Body of pancreas (tissue), 4 donors: ENCODE results near the gene CLMN. TPM values are rescaled to one million over a fixed set of nuclear protein-coding genes. Genes with fewer than 3 reads are reported as not detected.

Experiments used
- ATAC-seq: fragments of 150-250 bp; one replicate; pipeline ENCODE4 v1.9.1; 2016
- DNase-seq, 4 donors: peaks; one replicate each; pipeline ENCODE4 v3.0.0-alpha.2; 2019
- H3K27ac ChIP-seq, 4 donors: fragments of 200-600 bp; sonication (generic); 1 replicate in 3 of 4; 2 replicates in 1 of 4; pipeline versions ENCODE4 v1.5.1 to v1.6.1; 2016 to 2019; ENCODE audit warnings: mild to moderate bottlenecking in 1 of 4, mixed read lengths in 1 of 4, moderate library complexity in 1 of 4
- H3K27me3 ChIP-seq, 2 donors: fragments of 200-600 bp; sonication (generic); one replicate each; pipeline ENCODE4 v1.6.0; 2016; ENCODE audit warnings: mild to moderate bottlenecking in 1 of 2
- H3K36me3 ChIP-seq, 2 donors: fragments of 200-600 bp; sonication (generic); replicated peaks in 1 of 2; 2 replicates each; pipeline ENCODE4 v1.5.1; 2016; ENCODE audit warnings: low read depth in 2 of 2; ENCODE audit not compliant: insufficient read depth in 1 of 2
- H3K4me1 ChIP-seq: fragments of 200-600 bp; sonication (generic); one replicate; pipeline ENCODE4 v1.6.0; 2016
- H3K4me3 ChIP-seq, 2 donors: fragments of 200-600 bp; sonication (generic); 1 replicate in 1 of 2; 2 replicates in 1 of 2; pipeline ENCODE4 v1.5.1; 2016 to 2019
- H3K9me3 ChIP-seq, 3 donors: fragments of 200-600 bp; sonication (generic); 1 replicate in 2 of 3; 2 replicates in 1 of 3; pipeline ENCODE4 v1.5.1; 2016
- POLR2A ChIP-seq, 3 donors: fragments of 450-650 bp; IDR thresholded peaks; one replicate each; pipeline ENCODE4 v1.6.1; 2016; ENCODE audit warnings: antibody characterized with exemption in 3 of 3, mild to moderate bottlenecking in 2 of 3
- WGBS, 2 donors: methylation state at CpG; one replicate each; pipeline ENCODE4 v1.1.5; 2017; 5-methylcytosine and 5-hydroxymethylcytosine counted together
- intact Hi-C: fragments of 100-400 bp; cut with DNase I; formaldehyde crosslinking; loops from one replicate; pipeline ENCODE4 v1.15.1; 2023
- total RNA-seq, 2 donors: library from RNA; depleted of rRNA; stranded (reverse); fragments of >200 nt; gene quantifications; one replicate each; pipeline ENCODE4 v1.1.0, GENCODE V29; 2016
- TF ChIP-seq, protein P1 (sequence below), 7 experiments: fragments of 450-650 bp in 4 of 7; fragments of 200-600 bp in 3 of 7; sonication (generic) in 3 of 7; IDR thresholded peaks; one replicate each; pipeline ENCODE4 v1.5.1; 2016 to 2019; ENCODE audit warnings: antibody characterized with exemption in 7 of 7

Gene CLMN
- total RNA-seq, 2 donors from 2014 or later, result 53.7 to 54.7 TPM

DNA sequence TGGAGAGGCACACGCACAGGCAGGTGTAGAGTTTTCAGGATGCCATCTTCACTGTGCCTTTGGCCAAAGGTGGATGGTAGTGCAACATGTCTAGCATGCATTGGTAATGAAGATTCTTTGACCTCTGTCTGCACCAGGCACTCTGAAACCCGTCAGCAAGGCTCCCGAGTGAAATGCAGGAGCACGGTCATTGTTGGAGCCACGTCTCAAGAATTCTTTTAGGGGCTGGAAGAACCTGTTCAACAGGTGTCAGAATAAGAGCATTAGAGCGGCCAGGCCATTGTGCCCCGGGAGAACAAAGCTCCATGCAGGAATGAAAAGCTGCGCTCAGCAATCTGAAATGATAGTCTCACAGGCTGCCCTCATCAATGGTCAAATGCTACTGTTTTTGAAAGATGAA is 122.2 kb downstream of the CLMN start:
- WGBS, 2 donors, result 68 to 77% methylated on average over 8 of the region's 8 CpGs
- ATAC-seq, result no peak
- intact Hi-C loops, result no loop called here
- H3K4me1 ChIP-seq, result peaks cover 9% of the 10 kb centered on the region
- H3K27ac ChIP-seq, result no peak overlapping the region
- peaks cover 1 to 4% of the 10 kb centered on the region in 2 donors for H3K36me3 ChIP-seq
- peak in 1 of 4 donors; percentile 31 for DNase-seq
- no peaks in the 10 kb centered on the region for H3K27me3 ChIP-seq
- no peak overlapping the region for H3K4me3 ChIP-seq
- no peaks in the 10 kb centered on the region for H3K9me3 ChIP-seq
- TF ChIP-seq POLR2A (IDR thresholded peaks at IDR 0.05), result no peak
- TF ChIP-seq, protein P1, sequence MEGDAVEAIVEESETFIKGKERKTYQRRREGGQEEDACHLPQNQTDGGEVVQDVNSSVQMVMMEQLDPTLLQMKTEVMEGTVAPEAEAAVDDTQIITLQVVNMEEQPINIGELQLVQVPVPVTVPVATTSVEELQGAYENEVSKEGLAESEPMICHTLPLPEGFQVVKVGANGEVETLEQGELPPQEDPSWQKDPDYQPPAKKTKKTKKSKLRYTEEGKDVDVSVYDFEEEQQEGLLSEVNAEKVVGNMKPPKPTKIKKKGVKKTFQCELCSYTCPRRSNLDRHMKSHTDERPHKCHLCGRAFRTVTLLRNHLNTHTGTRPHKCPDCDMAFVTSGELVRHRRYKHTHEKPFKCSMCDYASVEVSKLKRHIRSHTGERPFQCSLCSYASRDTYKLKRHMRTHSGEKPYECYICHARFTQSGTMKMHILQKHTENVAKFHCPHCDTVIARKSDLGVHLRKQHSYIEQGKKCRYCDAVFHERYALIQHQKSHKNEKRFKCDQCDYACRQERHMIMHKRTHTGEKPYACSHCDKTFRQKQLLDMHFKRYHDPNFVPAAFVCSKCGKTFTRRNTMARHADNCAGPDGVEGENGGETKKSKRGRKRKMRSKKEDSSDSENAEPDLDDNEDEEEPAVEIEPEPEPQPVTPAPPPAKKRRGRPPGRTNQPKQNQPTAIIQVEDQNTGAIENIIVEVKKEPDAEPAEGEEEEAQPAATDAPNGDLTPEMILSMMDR (IDR thresholded peaks at IDR 0.05), result no peak

DNA sequence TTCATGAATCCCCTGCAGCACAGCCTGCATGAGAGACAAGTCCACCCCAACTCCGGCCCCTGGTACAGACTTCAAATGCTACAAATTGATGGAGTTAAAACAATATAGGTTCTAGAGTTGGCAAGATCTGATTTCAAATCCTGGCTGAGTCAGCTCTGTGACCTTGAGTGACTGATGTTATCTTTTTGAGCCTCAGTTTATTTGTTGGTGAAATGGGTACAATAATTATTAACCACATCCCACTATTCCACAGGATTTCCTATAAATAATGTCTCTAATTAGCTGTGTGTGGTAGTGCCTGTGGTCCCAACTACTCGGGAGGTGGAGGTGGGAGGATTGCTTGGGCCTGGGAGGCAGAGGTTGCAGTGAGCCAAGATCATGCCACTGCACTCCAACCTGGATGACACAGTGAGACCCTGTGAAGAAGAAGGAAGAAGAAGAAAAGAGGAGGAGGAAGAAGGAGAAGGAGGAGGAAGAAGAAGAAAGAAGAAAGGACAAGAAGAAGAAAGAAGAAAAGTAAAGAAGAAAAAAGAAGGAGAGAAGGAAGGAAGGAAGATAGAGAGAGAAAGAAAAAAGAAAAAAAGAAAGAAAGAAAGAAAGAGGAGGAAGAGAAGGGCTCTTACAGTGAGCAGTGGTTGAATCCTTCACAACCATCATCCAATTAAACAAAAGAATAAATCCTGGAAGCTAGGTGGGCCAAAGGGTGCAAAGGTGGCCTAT is 122.7 kb downstream of the CLMN start:
- WGBS, 2 donors, result 80 to 89% methylated on average over 2 of the region's 2 CpGs
- TF ChIP-seq POLR2A (IDR thresholded peaks at IDR 0.05), result no peak
- TF ChIP-seq, protein P1 (IDR thresholded peaks at IDR 0.05), result no peak
- DNase-seq, result no peak
- no peak for ATAC-seq
- Histone ChIP-seq H3K9me3 (no peaks in the 10 kb centered on the region), H3K36me3 (peaks cover 0 to 4% of the 10 kb centered on the region in 2 donors), H3K4me1 (peaks cover 9% of the 10 kb centered on the region), H3K27ac (no peak overlapping the region), H3K27me3 (no peaks in the 10 kb centered on the region), H3K4me3 (no peak overlapping the region)
- intact Hi-C loops, result no loop called here

DNA sequence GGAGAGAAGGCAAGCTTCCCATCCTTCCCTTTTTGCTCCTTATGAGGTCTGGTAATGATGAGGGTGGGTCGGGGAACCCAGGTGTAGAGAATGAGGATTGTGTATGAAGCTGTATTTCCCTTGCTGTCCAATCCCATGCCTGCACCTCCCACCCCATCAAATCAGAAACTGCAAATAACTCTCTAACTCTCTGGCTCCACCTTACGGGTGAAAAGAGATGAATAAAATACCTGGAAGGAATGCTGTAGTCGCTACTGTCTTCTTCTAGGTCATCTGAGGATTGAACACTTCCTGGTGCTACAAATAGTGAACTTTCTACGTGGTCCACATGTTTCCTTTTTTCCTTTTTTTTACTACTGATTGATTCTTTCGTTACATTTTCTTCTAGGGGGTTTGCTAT is 123.4 kb downstream of the CLMN start:
- H3K27ac ChIP-seq, result no peak overlapping the region
- intact Hi-C loops, result no loop called here
- no peak for TF ChIP-seq POLR2A (IDR thresholded peaks at IDR 0.05)
- TF ChIP-seq, protein P1 (IDR thresholded peaks at IDR 0.05), result peak in 4 of 7 experiments; percentile 24 to 31 (median 28)
- peaks cover 0 to 2% of the 10 kb centered on the region in 2 donors for H3K36me3 ChIP-seq
- no peaks in the 10 kb centered on the region for H3K9me3 ChIP-seq
- 49 to 53% methylated on average over 5 of the region's 5 CpGs for WGBS, 2 donors
- no peaks in the 10 kb centered on the region for H3K27me3 ChIP-seq
- DNase-seq (no peak), ATAC-seq (no peak)
- peaks cover 9% of the 10 kb centered on the region for H3K4me1 ChIP-seq
- H3K4me3 ChIP-seq, result no peak overlapping the region

DNA sequence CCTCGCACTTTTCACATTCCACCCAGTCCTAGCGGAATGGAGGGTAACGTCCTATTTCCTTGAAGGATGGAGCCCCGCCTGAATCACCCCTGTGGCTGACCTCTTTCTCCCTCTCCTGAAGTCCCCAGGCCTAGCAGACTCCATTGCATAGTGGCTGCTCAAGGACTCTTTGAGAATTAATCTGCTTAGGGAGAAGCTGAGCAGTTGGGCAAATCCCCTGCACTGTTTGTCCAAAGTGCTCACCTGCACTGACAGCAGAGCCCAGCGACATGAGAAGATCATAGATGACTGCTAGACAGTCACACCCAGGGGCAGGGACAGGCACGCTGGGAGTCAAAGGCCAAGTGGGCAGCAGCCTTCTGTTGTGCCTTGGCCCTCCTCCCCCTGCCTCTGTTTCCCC is 124.7 kb downstream of the CLMN start:
- Histone ChIP-seq H3K27me3 (no peaks in the 10 kb centered on the region), H3K4me1 (peaks cover 3% of the 10 kb centered on the region), H3K36me3 (peaks cover 0 to 2% of the 10 kb centered on the region in 2 donors), H3K4me3 (no peak overlapping the region), H3K27ac (no peak overlapping the region), H3K9me3 (no peaks in the 10 kb centered on the region)
- ATAC-seq (no peak), DNase-seq (no peak)
- intact Hi-C loops, result no loop called here
- no peak for TF ChIP-seq POLR2A (IDR thresholded peaks at IDR 0.05)
- TF ChIP-seq, protein P1 (IDR thresholded peaks at IDR 0.05), result no peak
- WGBS, 2 donors, result 89 to 94% methylated on average over 3 to 6 of the region's 6 CpGs

DNA sequence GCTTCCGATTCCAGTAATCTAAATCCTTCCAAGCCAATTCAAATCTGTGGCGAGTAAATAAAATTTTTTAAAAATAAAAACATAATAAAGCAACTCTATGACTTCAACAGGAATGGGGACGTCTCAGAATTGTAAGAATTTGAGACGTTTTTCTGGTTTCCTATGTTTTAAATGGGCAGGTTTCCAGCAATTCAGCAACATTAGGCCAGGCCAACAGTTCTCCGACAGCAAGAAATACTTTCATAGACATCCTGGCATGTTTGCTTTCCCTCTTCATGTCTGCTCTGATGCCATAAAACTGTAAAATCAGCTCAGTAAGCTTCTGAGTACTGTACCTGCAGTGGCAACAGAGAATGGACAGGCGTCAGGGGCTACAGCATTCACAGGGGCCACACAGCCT is 126.6 kb downstream of the CLMN start:
- peaks cover 3% of the 10 kb centered on the region for H3K4me1 ChIP-seq
- no peak overlapping the region for H3K4me3 ChIP-seq
- peaks cover 0 to 2% of the 10 kb centered on the region in 2 donors for H3K36me3 ChIP-seq
- no peak for ATAC-seq
- WGBS, 2 donors, result 64 to 76% methylated on average over 6 of the region's 6 CpGs
- no peak for DNase-seq
- TF ChIP-seq, protein P1 (IDR thresholded peaks at IDR 0.05), result no peak
- no peak for TF ChIP-seq POLR2A (IDR thresholded peaks at IDR 0.05)
- intact Hi-C loops, result no loop called here
- H3K27me3 ChIP-seq, result no peaks in the 10 kb centered on the region
- no peaks in the 10 kb centered on the region for H3K9me3 ChIP-seq
- no peak overlapping the region for H3K27ac ChIP-seq
